Hepatocyte (in vitro differentiated cells): Measurements from ENCODE around the gene PITPNC1.

ENCODE experiments used
- EZH2 ChIP-seq: fragments of 200-600 bp; sonication (generic); IDR thresholded peaks from 2 replicates; pipeline ENCODE4 v1.6.1; 2016; ENCODE audit warnings: antibody characterized with exemption, mild to moderate bottlenecking, borderline replicate concordance
- EZH2phosphoT487 ChIP-seq: fragments of 200-600 bp; sonication (generic); IDR thresholded peaks from one replicate; pipeline ENCODE4 v1.6.1; 2018; ENCODE audit warnings: antibody characterized with exemption, mild to moderate bottlenecking, low read depth, moderate library complexity; ENCODE audit not compliant: unreplicated experiment, severe bottlenecking
- TF ChIP-seq, protein P1 (sequence below): fragments of 200-600 bp; sonication (generic); IDR thresholded peaks from 2 replicates; pipeline ENCODE4 v1.5.1; 2016; ENCODE audit warnings: antibody characterized with exemption, mild to moderate bottlenecking; ENCODE audit not compliant: poor library complexity

DNA sequence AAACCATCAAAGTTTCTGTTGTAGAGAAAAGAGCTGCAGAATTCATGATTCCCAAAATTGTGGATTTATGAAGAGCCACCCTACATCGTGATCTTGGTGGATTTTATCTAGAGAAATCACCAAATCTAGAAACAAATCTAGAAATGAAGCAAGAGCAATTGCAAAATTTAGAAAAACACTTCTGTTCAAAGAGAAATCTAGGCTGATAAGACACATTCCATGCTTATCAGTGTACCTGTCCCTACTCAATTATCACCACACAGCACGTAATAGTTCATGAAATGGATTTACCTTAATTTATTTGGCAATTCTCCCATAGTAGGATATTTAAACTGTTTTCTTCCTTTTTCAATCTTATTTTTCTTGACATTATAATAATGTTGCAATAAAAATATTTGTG, 246.7 kb downstream of the PITPNC1 start:
- TF ChIP-seq, protein P1, sequence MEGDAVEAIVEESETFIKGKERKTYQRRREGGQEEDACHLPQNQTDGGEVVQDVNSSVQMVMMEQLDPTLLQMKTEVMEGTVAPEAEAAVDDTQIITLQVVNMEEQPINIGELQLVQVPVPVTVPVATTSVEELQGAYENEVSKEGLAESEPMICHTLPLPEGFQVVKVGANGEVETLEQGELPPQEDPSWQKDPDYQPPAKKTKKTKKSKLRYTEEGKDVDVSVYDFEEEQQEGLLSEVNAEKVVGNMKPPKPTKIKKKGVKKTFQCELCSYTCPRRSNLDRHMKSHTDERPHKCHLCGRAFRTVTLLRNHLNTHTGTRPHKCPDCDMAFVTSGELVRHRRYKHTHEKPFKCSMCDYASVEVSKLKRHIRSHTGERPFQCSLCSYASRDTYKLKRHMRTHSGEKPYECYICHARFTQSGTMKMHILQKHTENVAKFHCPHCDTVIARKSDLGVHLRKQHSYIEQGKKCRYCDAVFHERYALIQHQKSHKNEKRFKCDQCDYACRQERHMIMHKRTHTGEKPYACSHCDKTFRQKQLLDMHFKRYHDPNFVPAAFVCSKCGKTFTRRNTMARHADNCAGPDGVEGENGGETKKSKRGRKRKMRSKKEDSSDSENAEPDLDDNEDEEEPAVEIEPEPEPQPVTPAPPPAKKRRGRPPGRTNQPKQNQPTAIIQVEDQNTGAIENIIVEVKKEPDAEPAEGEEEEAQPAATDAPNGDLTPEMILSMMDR, result no peak
- TF ChIP-seq EZH2phosphoT487 (no peak), EZH2 (no peak)
